Thymus (tissue), 11 donors: ENCODE measurements around the gene LIN9. TPM values are rescaled to one million over a fixed set of nuclear protein-coding genes. Genes with fewer than 3 reads are reported as not detected.
"Not testable (repeated sequence)": the region's sequence is repeated elsewhere in the genome, so short reads cannot be mapped to it uniquely, and the experiment has no call there.

Source experiments
- DNase-seq, 9 donors: peaks; one replicate each; pipeline ENCODE4 v3.0.0-alpha.2; 2013; ENCODE audit warnings: low spot score in 9 of 9, low read depth in 6 of 9, missing footprints in 1 of 9
- H3K27ac ChIP-seq, 2 donors: one replicate each; pipeline ENCODE4 v1.5.1; 2013; ENCODE audit warnings: control low read depth in 1 of 2, low read depth in 1 of 2, low read length in 1 of 2, mild to moderate bottlenecking in 1 of 2, moderate library complexity in 1 of 2
- H3K27me3 ChIP-seq, 2 donors: one replicate each; pipeline ENCODE4 v1.5.1; 2013; ENCODE audit warnings: low read length in 1 of 2; ENCODE audit not compliant: control insufficient read depth in 2 of 2, insufficient read depth in 1 of 2
- H3K36me3 ChIP-seq, 2 donors: one replicate each; pipeline ENCODE4 v1.5.1; 2013; ENCODE audit warnings: low read length in 1 of 2, mild to moderate bottlenecking in 1 of 2, moderate library complexity in 1 of 2; ENCODE audit not compliant: control insufficient read depth in 2 of 2, insufficient read depth in 2 of 2
- H3K4me1 ChIP-seq, 2 donors: one replicate each; pipeline ENCODE4 v1.5.1; 2013; ENCODE audit warnings: low read length in 2 of 2; ENCODE audit not compliant: control insufficient read depth in 2 of 2, insufficient read depth in 2 of 2
- H3K4me3 ChIP-seq, 2 donors: one replicate each; pipeline ENCODE4 v1.5.1; 2013; ENCODE audit warnings: low read length in 2 of 2, control low read depth in 1 of 2, mild to moderate bottlenecking in 1 of 2
- H3K9me3 ChIP-seq, 2 donors: one replicate each; pipeline ENCODE4 v1.5.1; 2013; ENCODE audit warnings: low read length in 1 of 2, mild to moderate bottlenecking in 1 of 2; ENCODE audit not compliant: control insufficient read depth in 2 of 2, insufficient read depth in 1 of 2
- WGBS: extraction: QIAGEN DNeasy Blood & Tissue Kit; methylation state at CpG from one replicate; pipeline ENCODE4 v1.1.7; 2013; 5-methylcytosine and 5-hydroxymethylcytosine counted together
- polyA plus RNA-seq: library from polyadenylated mRNA; stranded (reverse); fragments of 200-250 nt; gene quantifications from one replicate; pipeline ENCODE4 v1.2.3, GENCODE V29; 2013
- total RNA-seq: library from RNA; stranded (reverse); fragments of 120-200 nt; gene quantifications from one replicate; pipeline ENCODE4 v1.2.4, GENCODE V29; 2013
- donor health status: healthy.

Gene LIN9
- total and polyA plus RNA-seq, 2 donors: 5.5 to 13.3 TPM

GRCh38 chr1:226268421-226269124 is 40.4 kb downstream of the LIN9 start:
- Histone ChIP-seq H3K4me1 (no peaks in the 10 kb centered on the region), H3K36me3 (peaks cover 5 to 30% of the 10 kb centered on the region in 2 donors), H3K27ac (no peak overlapping the region), H3K4me3 (no peak overlapping the region), H3K9me3 (no peaks in the 10 kb centered on the region), H3K27me3 (no peaks in the 10 kb centered on the region)
- DNase-seq: no peak
- WGBS: 96% methylated on average over 3 of the region's 3 CpGs

- Histone ChIP-seq H3K9me3 (peaks cover 1 to 7% of the 10 kb centered on the region in 2 donors), H3K4me1 (no peaks in the 10 kb centered on the region), H3K27ac (no peak overlapping the region), H3K4me3 (no peak overlapping the region), H3K27me3 (no peaks in the 10 kb centered on the region), H3K36me3 (peaks cover 7 to 30% of the 10 kb centered on the region in 2 donors)
- DNase-seq: no peak
- WGBS: 97% methylated on average over 1 of the region's 1 CpG
Observed at GRCh38 chr1:226261818-226262217, 47.1 kb downstream of the LIN9 start.

- H3K27ac ChIP-seq: no peak overlapping the region
- H3K27me3 ChIP-seq: no peaks in the 10 kb centered on the region
- DNase-seq: no peak
- H3K9me3 ChIP-seq: peaks cover 0 to 5% of the 10 kb centered on the region in 2 donors
- H3K4me1 ChIP-seq: no peaks in the 10 kb centered on the region
- peaks cover 7 to 31% of the 10 kb centered on the region in 2 donors for H3K36me3 ChIP-seq
- H3K4me3 ChIP-seq: no peak overlapping the region
- 98% methylated on average over 3 of the region's 3 CpGs for WGBS
Observed at GRCh38 chr1:226255380-226255779, 53.6 kb downstream of the LIN9 start.

GRCh38 chr1:226253933-226254332 is 55.0 kb downstream of the LIN9 start:
- H3K9me3 ChIP-seq: peaks cover 0 to 3% of the 10 kb centered on the region in 2 donors
- H3K4me3 ChIP-seq: no peak overlapping the region
- peaks cover 3 to 29% of the 10 kb centered on the region in 2 donors for H3K36me3 ChIP-seq
- over 99% methylated on average over 4 of the region's 4 CpGs for WGBS
- no peaks in the 10 kb centered on the region for H3K27me3 ChIP-seq
- no peak overlapping the region for H3K27ac ChIP-seq
- H3K4me1 ChIP-seq: no peaks in the 10 kb centered on the region
- DNase-seq: no peak

GRCh38 chr1:226252841-226253240 is 56.1 kb downstream of the LIN9 start:
- WGBS: 98% methylated on average over 7 of the region's 7 CpGs
- H3K4me3 ChIP-seq, H3K27me3 ChIP-seq, DNase-seq, H3K27ac ChIP-seq, H3K4me1 ChIP-seq, H3K9me3 ChIP-seq: not testable (repeated sequence)
- peaks cover 3 to 26% of the 10 kb centered on the region in 2 donors for H3K36me3 ChIP-seq

- WGBS: 97% methylated on average over 1 of the region's 1 CpG
- DNase-seq: no peak
- Histone ChIP-seq H3K27ac (no peak overlapping the region), H3K9me3 (no peaks in the 10 kb centered on the region), H3K4me1 (no peaks in the 10 kb centered on the region), H3K4me3 (no peak overlapping the region), H3K36me3 (peaks cover 3 to 25% of the 10 kb centered on the region in 2 donors), H3K27me3 (no peaks in the 10 kb centered on the region)
Observed at GRCh38 chr1:226250511-226250910, 58.5 kb downstream of the LIN9 start.

GRCh38 chr1:226248796-226249195 is 60.2 kb downstream of the LIN9 start:
- DNase-seq: no peak
- H3K27ac ChIP-seq: no peak overlapping the region
- H3K4me3 ChIP-seq: no peak overlapping the region
- no peaks in the 10 kb centered on the region for H3K4me1 ChIP-seq
- no peaks in the 10 kb centered on the region for H3K9me3 ChIP-seq
- 97% methylated on average over 3 of the region's 3 CpGs for WGBS
- H3K27me3 ChIP-seq: no peaks in the 10 kb centered on the region
- peaks cover under 1 to 26% of the 10 kb centered on the region in 2 donors for H3K36me3 ChIP-seq

- DNase-seq: no peak
- peaks cover 0 to 21% of the 10 kb centered on the region in 2 donors for H3K36me3 ChIP-seq
- H3K9me3 ChIP-seq: no peaks in the 10 kb centered on the region
- H3K4me3 ChIP-seq: no peak overlapping the region
- no peak overlapping the region for H3K27ac ChIP-seq
- 87% methylated on average over 2 of the region's 2 CpGs for WGBS
- no peaks in the 10 kb centered on the region for H3K27me3 ChIP-seq
- H3K4me1 ChIP-seq: no peaks in the 10 kb centered on the region
Observed at GRCh38 chr1:226248091-226248490, 60.9 kb downstream of the LIN9 start.

GRCh38 chr1:226239421-226239820 is 69.5 kb downstream of the LIN9 start:
- 98% methylated on average over 3 of the region's 3 CpGs for WGBS

More at GRCh38 chr1:226239421-226239820, 69.5 kb downstream of the LIN9 start:
- no peaks in the 10 kb centered on the region for H3K27me3 ChIP-seq
- H3K4me3 ChIP-seq: no peak overlapping the region
- no peak for DNase-seq
- H3K36me3 ChIP-seq: peaks cover 0 to 30% of the 10 kb centered on the region in 2 donors
- no peaks in the 10 kb centered on the region for H3K9me3 ChIP-seq
- no peak overlapping the region for H3K27ac ChIP-seq
- H3K4me1 ChIP-seq: no peaks in the 10 kb centered on the region
